ENCODE measurements around the gene LPO. TPM values are rescaled to one million over a fixed set of nuclear protein-coding genes. Genes with fewer than 3 reads are reported as not detected.

Gene LPO
- total RNA-seq, 1 experiment from 2014 or later = not detected

DNA sequence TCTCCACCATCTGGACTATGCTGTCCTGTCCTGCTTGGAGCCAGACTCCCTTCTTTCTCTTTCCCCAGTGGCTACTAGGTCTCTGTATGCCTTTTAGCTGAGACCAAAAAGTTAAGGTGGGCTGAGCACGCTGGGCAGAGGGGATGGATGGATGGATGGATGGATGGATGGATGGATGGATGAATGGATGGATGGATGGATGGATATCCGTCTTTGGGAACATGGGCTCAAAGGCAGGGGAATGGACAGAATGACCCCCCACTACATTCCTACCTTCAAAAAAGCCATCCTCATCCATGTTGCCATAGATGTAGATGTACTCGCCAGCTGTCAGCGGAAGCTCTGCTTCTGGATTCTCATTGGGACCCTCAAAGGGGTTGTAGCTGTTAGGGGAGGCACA, 77.4 kb downstream of the LPO start:
- Histone ChIP-seq H3K9me3 (ENCODE audit: low read length) (no peaks in the 10 kb centered on the region), H3K27ac (ENCODE audit: low read length) (no peak overlapping the region), H3K9me2 (replicated peaks; ENCODE audit: low read length) (no peaks in the 10 kb centered on the region), H3K79me2 (ENCODE audit: low read length) (no peaks in the 10 kb centered on the region), H3K9ac (ENCODE audit: low read length) (no peak overlapping the region), H3F3A (ENCODE audit: low read length, unreplicated experiment) (no peaks in the 10 kb centered on the region), H3K27me3 (ENCODE audit: low read length) (no peaks in the 10 kb centered on the region), H3K4me1 (ENCODE audit: insufficient read depth, low read length) (peaks cover 17% of the 10 kb centered on the region), H2AFZ (ENCODE audit: low read length) (no peak overlapping the region), H3K4me3 (ENCODE audit: low read length) (no peak overlapping the region), H4K20me1 (ENCODE audit: low read length) (no peaks in the 10 kb centered on the region), H3K36me3 (ENCODE audit: low read depth, low read length) (no peaks in the 10 kb centered on the region), H3K4me2 (ENCODE audit: low read length) (no peak overlapping the region)
- no TSS peak for BruUV-seq (replicated peaks)
- intact Hi-C loops (cut with micrococcal nuclease) = no loop called here
- ChIA-PET POLR2A (ENCODE audit: unreplicated experiment) (no interaction called here), CTCF (interaction anchor here (0.6 to 3.6 kb wide), 4 partner anchors 10 to 839 kb away, joined by 3 to 61 read pairs (median 4); partner anchors contain the start of genes RNF43 and SKA2)
- no peak for DNase-seq
- TF ChIP-seq, protein P1, sequence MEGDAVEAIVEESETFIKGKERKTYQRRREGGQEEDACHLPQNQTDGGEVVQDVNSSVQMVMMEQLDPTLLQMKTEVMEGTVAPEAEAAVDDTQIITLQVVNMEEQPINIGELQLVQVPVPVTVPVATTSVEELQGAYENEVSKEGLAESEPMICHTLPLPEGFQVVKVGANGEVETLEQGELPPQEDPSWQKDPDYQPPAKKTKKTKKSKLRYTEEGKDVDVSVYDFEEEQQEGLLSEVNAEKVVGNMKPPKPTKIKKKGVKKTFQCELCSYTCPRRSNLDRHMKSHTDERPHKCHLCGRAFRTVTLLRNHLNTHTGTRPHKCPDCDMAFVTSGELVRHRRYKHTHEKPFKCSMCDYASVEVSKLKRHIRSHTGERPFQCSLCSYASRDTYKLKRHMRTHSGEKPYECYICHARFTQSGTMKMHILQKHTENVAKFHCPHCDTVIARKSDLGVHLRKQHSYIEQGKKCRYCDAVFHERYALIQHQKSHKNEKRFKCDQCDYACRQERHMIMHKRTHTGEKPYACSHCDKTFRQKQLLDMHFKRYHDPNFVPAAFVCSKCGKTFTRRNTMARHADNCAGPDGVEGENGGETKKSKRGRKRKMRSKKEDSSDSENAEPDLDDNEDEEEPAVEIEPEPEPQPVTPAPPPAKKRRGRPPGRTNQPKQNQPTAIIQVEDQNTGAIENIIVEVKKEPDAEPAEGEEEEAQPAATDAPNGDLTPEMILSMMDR (conservative IDR thresholded peaks at IDR 0.05; ENCODE audit: low read depth, low read length) = no peak
- TF ChIP-seq EZH2phosphoT487 (IDR thresholded peaks at IDR 0.05; ENCODE audit: borderline replicate concordance, low read length) (no peak), EZH2 (IDR thresholded peaks at IDR 0.05; ENCODE audit: low read length, unreplicated experiment) (no peak)
- ATAC-seq = no peak

DNA sequence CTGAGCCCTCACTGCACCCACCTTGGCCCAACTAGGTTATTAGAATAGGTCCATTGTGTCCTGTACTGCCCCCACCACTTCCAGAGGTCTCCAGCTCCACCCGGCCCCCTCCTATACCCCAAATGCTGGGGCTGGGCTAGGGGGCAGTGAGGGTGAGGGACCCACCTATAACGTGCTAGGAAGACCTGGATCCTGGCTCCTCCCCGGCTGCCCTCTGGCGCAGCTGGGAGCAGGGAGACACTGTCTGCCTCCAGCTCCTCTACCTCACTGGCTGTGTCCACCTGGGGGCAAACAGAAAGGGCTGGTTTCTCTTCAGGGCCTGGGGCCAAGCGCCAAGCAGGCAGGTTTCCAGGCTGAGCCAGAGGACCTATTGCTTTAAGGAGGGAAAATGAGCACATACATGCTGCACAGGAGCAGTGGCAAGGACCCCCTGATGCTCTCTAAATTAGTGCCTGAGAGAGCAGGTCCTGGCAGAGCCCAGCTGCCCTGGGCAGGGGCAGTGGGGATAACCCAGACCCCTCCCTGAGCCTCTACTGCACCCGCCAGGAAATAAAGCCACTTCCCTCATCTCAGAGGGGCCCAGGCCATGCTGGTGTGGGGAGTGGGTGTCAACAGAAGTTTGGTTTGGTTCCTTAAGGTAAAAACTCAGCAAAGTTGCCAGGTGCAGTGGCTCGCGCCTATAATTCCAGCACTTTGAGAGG, 78.0 kb downstream of the LPO start:
- DNase-seq (no peak), ATAC-seq (no peak)
- CTCF ChIA-PET = interaction anchor here (0.6 to 3.6 kb wide), 5 partner anchors 9 to 135 kb away, joined by 3 to 61 read pairs (median 17); partner anchors contain the start of genes RNF43 and SUPT4H1
- Histone ChIP-seq H3K4me2 (ENCODE audit: low read length) (no peak overlapping the region), H3F3A (ENCODE audit: low read length, unreplicated experiment) (no peaks in the 10 kb centered on the region), H3K27ac (ENCODE audit: low read length) (no peak overlapping the region), H3K9me2 (replicated peaks; ENCODE audit: low read length) (no peaks in the 10 kb centered on the region), H3K36me3 (ENCODE audit: low read depth, low read length) (no peaks in the 10 kb centered on the region), H3K9me3 (ENCODE audit: low read length) (no peaks in the 10 kb centered on the region), H3K4me1 (ENCODE audit: insufficient read depth, low read length) (peaks cover 17% of the 10 kb centered on the region), H2AFZ (ENCODE audit: low read length) (no peak overlapping the region), H3K4me3 (ENCODE audit: low read length) (no peak overlapping the region), H3K79me2 (ENCODE audit: low read length) (no peaks in the 10 kb centered on the region), H4K20me1 (ENCODE audit: low read length) (no peaks in the 10 kb centered on the region), H3K9ac (ENCODE audit: low read length) (no peak overlapping the region), H3K27me3 (ENCODE audit: low read length) (no peaks in the 10 kb centered on the region)
- intact Hi-C loops (cut with micrococcal nuclease) = no loop called here
- BruUV-seq (replicated peaks) = no TSS peak
- TF ChIP-seq, protein P1 (conservative IDR thresholded peaks at IDR 0.05; ENCODE audit: low read depth, low read length) = no peak
- TF ChIP-seq EZH2phosphoT487 (IDR thresholded peaks at IDR 0.05; ENCODE audit: borderline replicate concordance, low read length) = no peak
- TF ChIP-seq EZH2 (IDR thresholded peaks at IDR 0.05; ENCODE audit: low read length, unreplicated experiment) = no peak
- POLR2A ChIA-PET (ENCODE audit: unreplicated experiment) = no interaction called here

Data from PC-3 (cell line).